Right atrium auricular region (tissue), 2 donors: ENCODE measurements around the gene FAU. TPM values are rescaled to one million over a fixed set of nuclear protein-coding genes. Genes with fewer than 3 reads are reported as not detected.

Experiments
- DNase-seq: peaks from one replicate; pipeline ENCODE4 v3.0.0-alpha.2; 2019; ENCODE audit warnings: low spot score
- H3K27ac ChIP-seq, 2 donors: fragments of 200-600 bp; sonication (generic); 1 replicate in 1 of 2; 2 replicates in 1 of 2; pipeline ENCODE4 v1.5.1; 2016 to 2019
- H3K27me3 ChIP-seq, 2 donors: fragments of 200-600 bp; sonication (generic); one replicate each; pipeline versions ENCODE4 v1.5.1 to v1.6.0; 2017 to 2019
- H3K36me3 ChIP-seq: fragments of 200-600 bp; sonication (generic); one replicate; pipeline ENCODE4 v1.5.1; 2016
- H3K4me1 ChIP-seq, 2 donors: fragments of 200-600 bp; sonication (generic); one replicate each; pipeline versions ENCODE4 v1.5.1 to v1.6.0; 2017 to 2019
- H3K4me3 ChIP-seq, 2 donors: fragments of 200-600 bp; sonication (generic); 1 replicate in 1 of 2; 2 replicates in 1 of 2; pipeline ENCODE4 v1.5.1; 2017 to 2019; ENCODE audit warnings: mild to moderate bottlenecking in 1 of 2, moderate library complexity in 1 of 2
- H3K9me3 ChIP-seq, 2 donors: fragments of 200-600 bp; sonication (generic); one replicate each; pipeline ENCODE4 v1.5.1; 2019
- CTCF ChIP-seq, 2 donors: fragments of 200-600 bp; sonication (generic); IDR thresholded peaks; one replicate each; pipeline ENCODE4 v1.5.1; 2019; ENCODE audit warnings: antibody characterized with exemption in 2 of 2
- total RNA-seq, 2 donors: library from RNA; depleted of rRNA; stranded (reverse); fragments of >200 nt; gene quantifications; one replicate each; pipeline ENCODE4 v1.1.0, GENCODE V29; 2016

FAU gene
- total RNA-seq, 2 donors from 2014 or later, result 361 to 585 TPM

GRCh38 chr11:65110354-65110861 lies 11.5 kb downstream of the FAU start:
- H3K27ac ChIP-seq, result peak overlapping the region; percentile 52 to 82
- peaks cover 0 to 41% of the 10 kb centered on the region in 2 donors for H3K4me1 ChIP-seq
- no peaks in the 10 kb centered on the region for H3K27me3 ChIP-seq
- no peak overlapping the region for H3K4me3 ChIP-seq
- H3K9me3 ChIP-seq, result no peaks in the 10 kb centered on the region
- TF ChIP-seq CTCF (IDR thresholded peaks at IDR 0.05), result peak; percentile 100
- peak; percentile 92 for DNase-seq
- peaks cover 23% of the 10 kb centered on the region for H3K36me3 ChIP-seq

- H3K27me3 ChIP-seq, result no peaks in the 10 kb centered on the region
These were observed 12.4 kb downstream of the FAU start for GRCh38 chr11:65109231-65110198.

GRCh38 chr11:65108469-65109123 lies 13.3 kb downstream of the FAU start:
- no peak for TF ChIP-seq CTCF (IDR thresholded peaks at IDR 0.05)
- H3K4me3 ChIP-seq, result no peak overlapping the region
- DNase-seq, result no peak
- no peaks in the 10 kb centered on the region for H3K27me3 ChIP-seq
- peaks cover 23% of the 10 kb centered on the region for H3K36me3 ChIP-seq
- no peak overlapping the region for H3K27ac ChIP-seq
- H3K9me3 ChIP-seq, result no peaks in the 10 kb centered on the region
- peaks cover 0 to 55% of the 10 kb centered on the region in 2 donors for H3K4me1 ChIP-seq

More at GRCh38 chr11:65109231-65110198, 12.4 kb downstream of the FAU start:
- no peak overlapping the region for H3K4me3 ChIP-seq
- peak overlapping the region in 1 of 2 donors; percentile 82 for H3K27ac ChIP-seq
- H3K9me3 ChIP-seq, result no peaks in the 10 kb centered on the region
- DNase-seq, result no peak
- TF ChIP-seq CTCF (IDR thresholded peaks at IDR 0.05), result no peak
- H3K36me3 ChIP-seq, result peaks cover 23% of the 10 kb centered on the region
- H3K4me1 ChIP-seq, result peaks cover 0 to 49% of the 10 kb centered on the region in 2 donors

GRCh38 chr11:65107751-65108468 lies 14.0 kb downstream of the FAU start:
- Histone ChIP-seq H3K9me3 (no peaks in the 10 kb centered on the region), H3K27ac (no peak overlapping the region), H3K4me3 (no peak overlapping the region), H3K36me3 (peaks cover 23% of the 10 kb centered on the region), H3K27me3 (no peaks in the 10 kb centered on the region), H3K4me1 (peaks cover 0 to 55% of the 10 kb centered on the region in 2 donors)
- no peak for DNase-seq
- no peak for TF ChIP-seq CTCF (IDR thresholded peaks at IDR 0.05)

GRCh38 chr11:65107078-65107477 lies 14.9 kb downstream of the FAU start:
- Histone ChIP-seq H3K9me3 (no peaks in the 10 kb centered on the region), H3K27me3 (no peaks in the 10 kb centered on the region), H3K4me1 (peaks cover 0 to 55% of the 10 kb centered on the region in 2 donors), H3K36me3 (peaks cover 23% of the 10 kb centered on the region), H3K4me3 (no peak overlapping the region), H3K27ac (no peak overlapping the region)
- no peak for TF ChIP-seq CTCF (IDR thresholded peaks at IDR 0.05)
- no peak for DNase-seq
